ENCODE measurements around the gene POLN. TPM values are rescaled to one million over a fixed set of nuclear protein-coding genes. Genes with fewer than 3 reads are reported as not detected.
A peak's percentile ranks its signal among the peaks of the same experiment; 100 is the strongest.

Gene POLN
- total and polyA plus RNA-seq, 2 donors from 2014 or later, result 1.3 to 3.8 TPM

GRCh38 chr4:2245057-2245786 lies 3.3 kb upstream of the POLN start:
- H3K27ac ChIP-seq (ENCODE audit: low read depth in 2 of 2, low read length in 2 of 2), result peak overlapping the region in 1 of 2 donors; percentile 59
- H3K4me3 ChIP-seq (ENCODE audit: low read length in 3 of 3), result no peak overlapping the region
- no peaks in the 10 kb centered on the region for H3K27me3 ChIP-seq (ENCODE audit: control insufficient read depth, insufficient read depth, low read length)
- no peak overlapping the region for H3K9ac ChIP-seq (ENCODE audit: low read length in 3 of 3)
- no peak for DNase-seq
- no peak for FAIRE-seq
- peaks cover 0 to 9% (median 5%) of the 10 kb centered on the region in 3 donors for H3K36me3 ChIP-seq (ENCODE audit: control insufficient read depth in 2 of 3, insufficient read depth in 3 of 3, low read length in 3 of 3)
- intact Hi-C loops (cut with DNase I), result no loop called here
- no peaks in the 10 kb centered on the region for H3K9me3 ChIP-seq (ENCODE audit: control insufficient read depth in 2 of 3, insufficient read depth in 1 of 3, low read length in 3 of 3)
- H3K4me1 ChIP-seq (ENCODE audit: control insufficient read depth in 2 of 3, insufficient read depth in 2 of 3, low read depth in 1 of 3, low read length in 3 of 3), result peaks cover 4 to 17% (median 14%) of the 10 kb centered on the region in 3 donors
- no peak for TF ChIP-seq CTCF (IDR thresholded peaks at IDR 0.05; ENCODE audit: borderline replicate concordance, extremely low read depth, insufficient read depth)

- Histone ChIP-seq H3K27me3 (ENCODE audit: control insufficient read depth, insufficient read depth, low read length) (no peaks in the 10 kb centered on the region), H3K4me1 (ENCODE audit: control insufficient read depth in 2 of 3, insufficient read depth in 2 of 3, low read depth in 1 of 3, low read length in 3 of 3) (peaks cover 4 to 23% (median 16%) of the 10 kb centered on the region in 3 donors), H3K27ac (ENCODE audit: low read depth in 2 of 2, low read length in 2 of 2) (peak overlapping the region in 1 of 2 donors; percentile 71), H3K9ac (ENCODE audit: low read length in 3 of 3) (no peak overlapping the region), H3K9me3 (ENCODE audit: control insufficient read depth in 2 of 3, insufficient read depth in 1 of 3, low read length in 3 of 3) (no peaks in the 10 kb centered on the region), H3K4me3 (ENCODE audit: low read length in 3 of 3) (peak overlapping the region in 1 of 3 donors; percentile 24), H3K36me3 (ENCODE audit: control insufficient read depth in 2 of 3, insufficient read depth in 3 of 3, low read length in 3 of 3) (no peaks in the 10 kb centered on the region)
- intact Hi-C loops (cut with DNase I), result no loop called here
- DNase-seq (peak; percentile 50 to 82 (median 73)), FAIRE-seq (no peak)
- TF ChIP-seq CTCF (IDR thresholded peaks at IDR 0.05; ENCODE audit: borderline replicate concordance, extremely low read depth, insufficient read depth), result peak; percentile 34
Measured at GRCh38 chr4:2243681-2244380, 1.9 kb upstream of the POLN start.

DNA sequence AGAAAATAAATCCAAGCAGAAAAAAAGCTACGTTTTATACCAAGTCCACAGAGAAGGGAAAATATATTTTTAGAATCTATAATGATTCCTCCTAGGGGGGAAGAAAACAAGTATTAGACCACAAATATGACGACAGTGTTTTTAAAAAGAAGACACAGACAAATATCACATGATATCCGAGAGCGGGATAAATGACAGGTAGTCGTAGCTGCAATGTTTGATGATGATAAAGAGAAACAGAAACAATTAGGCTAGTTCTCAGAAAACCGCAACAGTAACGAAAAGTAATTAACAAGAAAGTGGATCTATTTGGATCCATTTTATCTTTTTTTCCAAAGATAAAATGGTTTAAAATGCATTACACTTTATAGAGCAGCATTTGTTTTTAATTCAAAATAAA lies 918 bp downstream of the POLN start:
- H3K4me1 ChIP-seq (ENCODE audit: control insufficient read depth in 2 of 3, insufficient read depth in 2 of 3, low read depth in 1 of 3, low read length in 3 of 3), result peaks cover 4 to 23% (median 18%) of the 10 kb centered on the region in 3 donors
- FAIRE-seq, result no peak

More for the DNA sequence above, 918 bp downstream of the POLN start:
- H3K4me3 ChIP-seq (ENCODE audit: low read length in 3 of 3), result peak overlapping the region; percentile 72 to 92 (median 91)
- H3K27ac ChIP-seq (ENCODE audit: low read depth in 2 of 2, low read length in 2 of 2), result no peak overlapping the region
- H3K9me3 ChIP-seq (ENCODE audit: control insufficient read depth in 2 of 3, insufficient read depth in 1 of 3, low read length in 3 of 3), result no peaks in the 10 kb centered on the region
- no peaks in the 10 kb centered on the region for H3K27me3 ChIP-seq (ENCODE audit: control insufficient read depth, insufficient read depth, low read length)
- H3K9ac ChIP-seq (ENCODE audit: low read length in 3 of 3), result peak overlapping the region; percentile 59 to 87 (median 68)
- H3K36me3 ChIP-seq (ENCODE audit: control insufficient read depth in 2 of 3, insufficient read depth in 3 of 3, low read length in 3 of 3), result peaks cover 0 to 2% (median 0%) of the 10 kb centered on the region in 3 donors
- intact Hi-C loops (cut with DNase I), result no loop called here
- no peak for TF ChIP-seq CTCF (IDR thresholded peaks at IDR 0.05; ENCODE audit: borderline replicate concordance, extremely low read depth, insufficient read depth)
- no peak for DNase-seq
